Right forelimb (tissue), 1 donor: ENCODE results near the gene TBX1.

Experiments
- DNase-seq: peaks from one replicate; pipeline ENCODE4 v3.0.0-alpha.2; 2018

Gene TBX1

DNA sequence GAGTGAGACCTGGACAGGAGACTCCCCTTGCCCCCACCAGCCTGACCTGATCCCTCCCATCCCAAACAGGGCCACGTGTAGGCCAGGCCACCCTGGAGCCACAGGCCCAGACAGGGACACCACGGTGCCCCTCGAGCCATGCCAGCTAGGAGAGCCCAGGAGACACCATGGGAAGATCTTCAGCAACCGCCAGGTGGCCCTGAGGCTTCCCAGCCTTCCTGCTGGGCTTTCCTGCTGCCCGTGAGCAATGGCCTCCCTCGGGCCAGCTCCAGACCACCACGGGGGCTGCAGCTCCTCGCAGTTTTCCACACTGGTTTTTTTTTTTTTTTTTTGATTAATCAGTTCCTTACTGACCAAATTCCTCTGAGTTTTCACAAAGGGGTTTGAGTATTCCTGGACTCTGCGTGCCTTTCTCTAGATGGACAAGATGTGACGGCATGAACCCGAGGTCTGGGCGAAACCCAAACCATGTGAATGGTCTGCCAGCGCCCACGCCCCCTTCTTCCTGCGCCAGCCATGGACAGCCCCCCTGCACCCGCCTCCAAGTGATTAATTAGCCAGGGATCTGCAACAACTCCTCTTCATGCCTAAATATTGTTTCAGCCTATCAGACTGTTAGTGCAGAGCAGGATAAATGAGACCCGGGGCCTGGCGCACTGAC lies 40.9 kb downstream of the TBX1 start:
- no peak for DNase-seq

DNA sequence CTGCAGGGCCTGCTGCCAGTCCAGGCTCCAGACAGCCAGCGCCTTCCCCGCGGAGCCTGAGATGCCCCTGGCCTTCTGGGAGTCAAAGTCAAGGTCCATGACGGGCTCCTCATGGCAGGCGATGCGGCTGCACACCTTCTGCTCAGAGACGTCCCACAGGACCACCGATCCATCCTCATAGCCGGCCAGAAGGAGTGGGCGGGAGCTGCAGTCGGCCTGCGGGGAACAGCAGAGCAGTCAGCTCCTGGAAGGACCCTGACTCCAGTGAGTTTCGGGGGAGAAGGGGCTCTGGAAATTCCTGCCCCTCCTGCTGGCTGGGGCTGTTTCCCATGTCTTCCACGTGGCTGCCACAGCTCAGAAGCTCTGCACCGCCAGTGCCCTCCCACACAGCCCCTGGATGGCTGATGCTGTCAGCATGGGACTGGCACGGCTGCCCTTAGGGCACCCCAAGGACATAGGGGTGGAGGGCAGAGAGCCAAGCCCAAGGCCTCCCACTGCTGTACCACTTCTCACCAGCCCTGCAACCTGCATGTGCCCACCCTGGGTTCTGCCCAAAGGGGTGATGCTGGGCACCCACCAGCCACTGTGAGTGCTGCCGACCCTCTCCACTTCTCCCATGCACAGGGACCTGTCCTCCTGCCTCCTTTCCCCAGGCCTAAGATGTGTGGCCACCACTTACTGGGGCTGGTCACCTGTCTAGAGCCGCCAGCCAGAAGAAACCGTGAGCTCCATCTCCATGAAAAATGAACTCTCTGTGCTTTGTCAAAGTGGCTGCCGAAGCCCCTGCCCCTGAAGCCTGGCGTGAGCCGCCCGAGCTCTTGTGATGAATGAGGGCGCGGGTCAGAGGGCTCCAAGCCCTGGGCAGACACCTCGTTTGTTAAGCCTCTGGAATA lies 41.7 kb downstream of the TBX1 start:
- no peak for DNase-seq

DNA sequence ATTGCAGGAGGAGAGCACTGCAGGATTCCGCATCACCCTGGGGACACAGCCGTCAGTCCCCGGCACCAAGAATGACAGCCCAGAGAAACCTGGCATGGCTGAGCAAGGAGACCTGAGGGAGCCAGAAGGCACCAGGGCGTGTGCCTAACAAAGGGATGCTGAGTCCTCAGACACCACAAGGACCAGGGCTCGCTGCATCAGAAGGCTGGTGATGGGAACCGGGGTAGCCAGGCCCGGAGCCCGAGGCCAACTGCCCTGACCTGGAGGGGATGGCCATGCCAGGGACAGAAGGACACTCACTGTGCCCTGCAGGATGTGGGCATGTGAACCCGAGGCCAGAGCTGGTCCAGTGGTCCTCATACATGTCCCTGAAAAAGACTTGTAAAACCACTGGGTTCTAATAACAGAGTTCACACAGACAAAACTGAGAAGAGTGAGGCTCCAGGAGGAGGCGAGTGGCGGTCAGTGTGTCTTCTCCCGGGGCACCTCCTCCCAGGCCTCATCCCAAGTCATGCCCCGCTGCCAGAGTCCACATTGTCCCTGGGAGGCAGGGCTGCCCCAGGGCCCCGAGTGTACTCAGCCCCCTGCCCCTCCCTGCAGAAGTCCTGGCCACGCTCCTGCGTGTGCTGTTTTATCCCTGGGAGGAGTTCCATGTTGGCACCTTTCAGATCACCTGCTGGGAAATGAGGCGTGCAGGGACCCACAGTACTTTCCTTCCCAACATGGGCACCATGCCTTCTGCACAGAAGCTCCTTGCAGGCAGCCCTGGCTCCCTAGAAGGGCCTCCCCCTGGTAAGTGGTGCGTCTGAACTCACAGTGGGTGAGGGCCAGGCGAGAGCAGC lies 42.5 kb downstream of the TBX1 start:
- DNase-seq = no peak

DNA sequence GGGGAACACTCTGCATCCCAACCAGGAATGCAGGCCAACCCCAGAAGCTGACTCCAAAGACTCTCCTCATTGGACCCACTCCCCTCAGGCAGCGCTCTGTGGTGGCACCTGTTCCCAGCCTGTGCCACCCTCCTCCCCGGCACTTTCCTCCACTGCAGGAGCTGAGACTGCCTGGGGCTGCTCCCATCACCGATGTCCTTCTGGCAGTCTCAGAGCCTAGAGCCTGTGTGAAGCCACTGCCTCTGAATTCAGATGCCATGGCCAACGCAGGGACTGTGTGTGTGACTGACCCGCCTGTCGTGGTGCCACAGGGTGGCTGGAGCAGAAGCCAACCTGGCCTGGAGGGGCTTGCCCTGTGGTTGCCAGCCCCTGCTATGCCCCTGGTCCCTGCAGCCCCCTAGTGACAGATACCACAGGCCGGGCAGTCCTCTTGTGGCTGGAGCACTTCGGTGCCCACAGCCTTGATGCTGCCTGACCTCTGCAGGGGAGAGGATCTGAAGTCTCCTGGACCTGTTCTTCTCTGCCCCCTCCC lies 43.2 kb downstream of the TBX1 start:
- DNase-seq = no peak

DNA sequence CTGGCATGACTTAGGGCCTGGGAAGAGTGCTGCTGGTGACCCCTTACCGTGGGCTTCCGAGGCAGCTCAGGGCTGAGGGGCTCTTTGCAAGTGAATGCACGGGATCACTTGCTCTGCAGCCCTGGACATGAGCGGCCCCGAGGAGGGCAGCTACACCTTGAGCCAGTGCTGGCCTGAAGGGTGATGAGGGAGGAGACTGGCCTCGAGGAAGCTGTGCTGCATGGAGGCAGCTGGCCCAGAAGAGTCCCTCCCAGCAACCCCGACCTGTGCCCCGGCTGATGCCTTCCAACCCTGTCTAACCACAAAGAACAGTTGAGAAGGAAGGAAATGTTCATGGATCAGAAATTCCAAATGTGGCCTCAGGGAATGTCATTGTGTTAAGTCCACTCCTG lies 45.2 kb downstream of the TBX1 start:
- DNase-seq = peak; percentile 32

DNA sequence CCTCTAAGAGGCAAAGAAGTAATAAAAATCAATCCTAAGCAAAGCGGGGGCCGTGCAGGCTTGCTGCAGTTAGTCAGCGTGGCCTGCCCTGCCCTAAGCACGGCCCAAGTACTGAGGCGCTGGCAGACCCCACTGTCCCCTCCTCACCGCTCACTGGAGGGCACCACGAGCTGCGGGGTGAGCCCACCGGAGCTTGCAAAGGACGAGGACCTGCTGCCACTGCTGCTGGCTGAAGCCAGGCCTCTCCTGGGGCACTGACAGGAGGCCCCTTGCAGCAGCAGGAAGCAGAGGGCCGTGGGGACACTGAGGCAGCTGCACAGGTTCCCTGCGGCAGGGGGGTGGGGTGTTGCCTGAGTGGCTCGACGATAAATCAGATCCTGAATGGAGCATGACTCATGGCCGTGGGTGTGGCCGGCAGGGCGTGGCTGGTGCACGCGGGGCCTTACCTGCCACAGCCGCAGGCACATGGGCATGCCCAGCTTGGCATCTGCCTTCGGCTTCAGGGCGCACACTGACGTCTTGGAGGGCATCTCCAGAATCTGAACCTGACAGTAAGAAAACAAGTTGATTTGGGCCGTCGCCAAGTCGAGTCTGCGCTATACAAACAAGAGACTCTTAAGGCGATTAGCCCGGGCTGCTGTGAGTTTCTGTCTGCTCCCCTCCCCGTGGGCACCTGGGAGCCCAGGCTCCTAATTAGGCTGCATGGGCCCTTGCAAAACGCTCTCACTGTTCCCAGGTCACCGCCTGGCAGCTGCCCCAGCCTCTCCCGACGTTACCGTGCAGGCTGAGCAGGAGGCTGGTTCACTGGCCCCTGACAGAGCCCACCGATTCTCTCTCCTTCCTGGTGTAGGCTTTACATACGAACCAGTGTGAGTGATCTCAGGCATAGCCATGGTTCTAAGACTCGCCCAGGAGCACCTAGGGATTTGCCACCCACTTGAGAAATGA lies 45.9 kb downstream of the TBX1 start:
- peak; percentile 47 for DNase-seq

DNA sequence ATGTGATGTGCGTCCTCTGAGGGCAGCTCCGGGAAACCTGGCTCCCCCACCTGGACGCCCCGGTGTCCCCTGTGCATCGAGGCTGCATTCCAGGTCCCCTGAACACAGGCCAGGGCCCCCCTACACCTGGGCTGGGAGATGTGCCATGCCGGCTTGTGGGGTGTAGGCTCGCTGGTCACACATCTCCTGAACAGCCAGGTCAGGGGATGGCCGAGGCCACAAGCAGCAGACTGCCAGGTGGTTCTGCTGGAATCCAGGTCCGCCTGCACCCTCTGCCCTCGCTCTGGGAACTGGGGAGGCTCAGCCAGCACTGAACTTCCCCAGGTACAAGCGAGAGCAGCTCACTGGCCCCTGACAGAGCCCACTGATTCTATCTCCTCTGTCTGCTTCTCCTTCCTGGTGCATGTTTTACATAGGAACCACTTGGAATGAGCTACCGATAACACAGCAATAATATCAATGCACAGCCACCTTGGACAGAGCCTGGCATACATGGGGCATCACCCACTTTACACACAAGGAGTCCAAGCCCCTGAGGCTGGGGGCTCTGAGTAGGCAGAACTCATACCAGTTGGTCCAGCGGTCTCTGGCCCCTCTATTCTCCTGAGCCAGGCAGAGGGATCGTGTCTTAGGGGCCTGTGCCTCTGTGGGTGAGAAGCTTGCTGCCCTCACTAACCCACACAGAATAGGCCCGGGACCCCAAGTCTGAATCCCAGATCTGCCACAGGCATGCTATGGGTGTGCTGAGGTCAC lies 46.8 kb downstream of the TBX1 start:
- peak; percentile 41 for DNase-seq

DNA sequence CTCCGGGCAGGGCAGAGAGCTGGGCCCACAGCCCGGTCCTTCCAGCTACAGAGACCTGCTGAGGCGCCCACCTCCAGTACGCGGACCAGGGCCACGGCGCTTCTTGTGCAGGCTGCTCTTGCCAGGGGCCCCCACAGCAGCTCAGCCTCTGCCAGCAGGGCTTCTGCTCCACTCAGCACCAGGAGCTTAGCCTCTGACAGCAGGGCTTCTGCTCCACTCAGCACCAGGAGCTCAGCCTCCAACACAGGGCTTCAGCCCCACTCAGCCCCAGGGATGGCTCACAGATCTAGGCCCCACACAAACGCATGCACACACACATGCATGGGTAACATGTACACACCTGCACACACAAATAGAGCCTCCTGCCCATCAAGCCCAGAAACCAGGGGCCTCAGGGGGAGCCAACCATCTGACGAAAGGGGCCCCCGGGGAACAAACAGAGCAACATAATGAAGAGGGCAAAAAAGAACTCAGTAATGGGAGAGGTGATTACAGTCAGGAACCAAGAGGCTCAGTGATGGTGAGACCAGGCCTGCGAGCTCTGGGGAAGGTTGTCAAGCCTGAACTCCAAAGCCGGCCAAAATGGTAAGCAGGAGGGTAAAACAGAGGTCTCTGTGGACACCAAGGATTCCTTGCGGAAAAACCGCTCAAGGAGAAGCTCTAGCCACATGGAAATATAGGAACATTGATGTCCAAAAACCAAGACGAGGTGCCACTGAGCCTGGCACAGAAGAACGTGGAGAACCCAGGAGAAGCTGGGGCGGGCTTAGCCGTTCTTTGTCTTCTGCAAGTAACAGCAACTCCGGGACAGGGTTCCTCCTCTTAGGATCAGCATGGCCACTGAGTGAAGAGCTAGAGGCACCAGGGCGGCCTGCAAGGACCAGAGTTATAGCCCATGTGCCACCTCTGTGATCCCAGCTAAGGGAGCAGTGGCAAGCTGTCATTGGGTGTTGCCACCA lies 47.6 kb downstream of the TBX1 start:
- peak; percentile 42 for DNase-seq

DNA sequence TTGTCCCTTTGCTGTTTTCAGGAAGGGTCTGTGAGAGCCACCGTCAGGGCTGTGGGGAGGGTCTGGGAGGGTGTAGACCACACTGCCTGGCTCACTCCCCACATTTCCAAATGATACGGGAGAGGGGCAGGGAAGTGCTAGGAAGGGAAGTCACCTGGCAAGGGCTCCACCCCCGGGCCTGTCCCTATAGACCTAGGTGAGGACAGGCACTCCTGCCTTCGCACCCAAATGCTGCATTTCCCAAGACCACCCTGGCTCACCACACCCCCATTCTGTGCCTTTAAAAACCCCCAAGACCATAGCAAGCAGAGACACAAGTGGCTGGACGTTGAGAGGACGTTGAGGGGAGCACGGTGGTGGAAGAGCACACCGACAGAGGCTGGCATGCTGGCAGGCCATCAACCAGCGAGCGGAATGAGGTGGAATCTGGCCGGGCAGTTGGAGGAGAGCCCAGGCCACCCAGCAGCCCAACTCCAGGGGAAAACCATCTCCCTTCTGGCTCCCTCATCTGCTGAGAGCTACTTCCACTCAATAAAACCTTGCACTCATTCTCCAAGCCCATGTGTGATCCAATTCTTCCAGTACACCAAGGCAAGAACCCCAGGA lies 48.4 kb downstream of the TBX1 start:
- peak; percentile 23 for DNase-seq

DNA sequence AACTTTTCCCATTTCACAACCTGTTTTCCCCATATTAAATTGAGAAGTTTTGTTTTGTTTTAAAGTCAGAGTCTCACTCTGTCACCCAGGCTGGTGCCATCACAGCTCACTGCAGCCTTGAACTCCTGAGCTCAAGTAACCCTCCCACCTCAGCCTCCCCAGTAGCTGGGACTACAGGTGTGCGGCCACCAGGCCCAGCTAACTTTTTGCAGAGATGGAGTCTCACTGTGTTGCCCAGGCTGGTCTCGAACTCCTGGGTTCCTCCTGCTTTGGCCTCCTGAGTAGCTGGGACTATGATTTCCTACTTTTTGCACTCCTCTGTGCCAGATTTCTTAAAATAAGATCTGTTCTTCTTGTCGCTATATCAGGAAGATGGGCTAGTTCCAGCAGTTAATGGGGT lies 49.2 kb downstream of the TBX1 start:
- peak; percentile 18 for DNase-seq

DNA sequence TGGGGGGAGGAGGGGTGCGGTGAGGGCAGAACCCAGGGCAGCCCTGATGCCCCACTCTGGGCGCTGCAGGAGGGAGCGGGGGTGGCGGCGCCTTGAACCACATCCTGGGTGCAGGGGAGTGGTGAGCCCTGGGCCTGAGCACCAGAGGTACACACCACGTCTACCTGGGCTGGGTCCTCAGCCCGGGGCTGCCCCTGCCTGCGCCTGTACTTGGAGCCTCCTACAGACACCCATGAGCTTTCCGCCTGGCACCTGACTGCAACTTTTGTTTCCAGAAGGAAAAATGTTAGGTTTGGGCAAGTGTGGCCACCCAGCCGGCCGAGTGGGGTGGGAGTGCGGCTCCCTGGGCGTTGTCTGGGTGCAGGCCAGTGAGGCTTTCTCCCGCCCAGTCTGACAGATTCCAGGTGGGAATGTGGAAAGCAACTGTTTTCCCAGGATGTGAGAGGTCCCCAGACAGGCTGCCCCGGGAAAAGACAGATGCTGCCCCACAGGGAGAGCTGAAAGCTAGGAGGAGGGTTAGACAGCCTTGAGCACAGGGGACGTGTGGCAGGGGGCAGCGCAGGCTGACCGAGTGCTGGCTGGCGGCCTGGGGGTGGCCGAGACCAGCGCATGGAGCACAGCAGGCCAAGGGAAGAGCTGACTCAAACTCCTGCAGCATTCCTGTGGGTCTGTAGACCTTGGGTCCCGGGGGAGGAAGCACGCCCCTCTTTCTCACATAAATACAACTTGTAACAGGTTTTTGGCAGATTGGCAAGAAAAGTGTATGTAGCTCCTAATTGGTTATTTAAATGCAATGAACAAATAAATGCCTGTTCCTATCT lies 50.0 kb downstream of the TBX1 start:
- DNase-seq = peak; percentile 43

DNA sequence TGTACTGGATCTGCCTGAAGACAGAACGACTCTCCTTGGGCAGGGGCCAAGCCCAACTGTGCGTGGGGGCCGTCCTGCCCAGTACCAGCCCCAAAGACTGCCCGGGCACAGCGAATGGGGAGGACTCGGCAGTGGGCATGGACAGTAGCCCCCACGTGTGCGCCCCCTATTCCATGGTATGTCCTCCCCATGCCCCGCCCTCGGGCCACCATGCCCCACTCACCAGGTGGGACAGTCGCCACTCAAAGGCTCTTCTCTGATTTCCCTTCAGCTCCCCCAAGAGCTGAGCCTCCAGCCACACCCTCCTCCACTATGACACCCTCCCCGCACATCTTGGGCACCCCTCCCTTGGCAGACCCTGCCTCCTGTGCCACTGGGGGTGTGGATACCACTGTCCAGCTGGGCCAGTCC lies 50.6 kb downstream of the TBX1 start:
- DNase-seq = peak; percentile 32

DNA sequence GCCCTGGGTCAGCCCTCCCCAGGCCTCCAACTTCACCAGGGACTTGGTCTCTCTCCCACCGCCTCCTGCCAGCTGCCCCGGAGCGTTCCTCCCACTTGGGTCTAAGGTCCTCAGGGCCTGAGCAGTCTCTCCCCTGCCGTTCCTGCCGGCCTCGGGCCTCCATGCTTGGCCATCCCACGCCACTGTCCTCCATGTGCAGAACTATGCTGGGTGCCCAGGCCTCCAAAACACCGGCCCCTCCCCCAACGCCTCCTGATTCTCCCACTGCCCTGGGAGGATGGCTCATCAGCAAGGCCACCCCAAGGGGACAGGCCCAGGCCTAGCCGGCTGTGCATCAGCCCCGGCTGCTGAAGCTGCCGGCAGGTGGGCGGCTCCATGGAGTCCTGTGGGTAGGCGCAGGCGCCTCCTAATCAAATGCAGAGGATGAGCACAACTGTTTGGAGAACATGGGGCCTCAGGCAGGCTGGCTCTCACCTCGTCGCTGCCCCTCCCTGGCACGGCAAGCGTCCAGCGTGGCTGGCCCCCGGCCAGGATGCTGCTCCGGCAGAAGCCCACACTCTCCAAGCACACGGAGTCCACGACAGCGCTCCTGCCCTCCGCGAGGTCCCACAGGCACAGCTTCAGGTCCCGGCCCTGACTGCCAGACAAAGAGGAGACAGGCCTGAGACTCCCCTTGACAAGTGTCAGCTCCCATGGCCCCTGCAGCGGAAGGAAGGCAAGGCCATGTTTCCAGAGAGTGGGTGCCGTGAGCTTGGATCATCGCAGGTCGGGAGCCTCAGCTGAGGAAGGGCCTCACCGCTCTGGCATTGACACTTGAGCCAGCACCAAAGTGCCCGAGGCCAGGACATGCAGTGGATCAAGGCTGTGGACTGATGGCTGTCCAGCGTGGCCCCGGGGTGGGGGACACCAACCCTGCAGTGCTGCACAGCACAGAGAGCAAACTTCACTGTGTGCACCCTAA lies 51.5 kb downstream of the TBX1 start:
- DNase-seq = peak; percentile 41

DNA sequence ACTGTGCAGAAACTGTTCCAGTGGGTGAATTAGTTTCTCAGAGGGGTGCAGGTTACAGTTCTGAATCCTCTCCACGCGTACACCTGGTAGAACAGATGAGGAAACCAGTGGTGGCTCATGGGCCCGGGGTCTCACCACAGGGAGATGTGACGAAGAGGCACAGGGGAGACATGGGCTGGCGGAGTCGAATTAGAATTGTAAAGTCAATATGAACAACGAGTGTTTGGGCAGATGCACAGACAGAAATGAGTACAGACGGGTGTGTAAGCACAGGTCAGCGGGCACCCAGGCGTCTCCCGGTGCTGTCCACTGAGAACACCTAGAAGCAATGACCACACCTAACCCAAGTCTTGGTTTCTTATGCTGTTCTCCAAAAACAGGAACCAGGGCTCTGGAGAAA lies 52.3 kb downstream of the TBX1 start:
- no peak for DNase-seq

DNA sequence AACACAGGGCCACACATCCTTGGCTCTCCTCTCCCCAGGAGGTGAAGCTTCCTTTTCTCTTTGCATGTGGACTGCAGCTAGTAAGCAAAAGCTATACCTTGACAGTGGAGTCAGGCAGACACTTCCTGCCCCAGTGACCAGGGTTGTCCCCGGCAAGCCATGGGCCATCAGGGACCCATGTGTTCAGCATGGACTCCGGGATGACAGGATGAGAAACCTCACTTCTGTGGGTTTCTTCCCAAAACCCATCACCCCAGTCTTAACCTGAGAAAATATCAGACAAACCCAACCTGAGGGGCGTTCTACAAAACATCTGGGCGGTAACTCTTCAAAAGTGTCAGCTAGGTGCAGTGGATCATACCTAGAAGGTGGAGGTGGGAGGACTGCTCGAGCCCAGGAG lies 53.9 kb downstream of the TBX1 start:
- DNase-seq = no peak

DNA sequence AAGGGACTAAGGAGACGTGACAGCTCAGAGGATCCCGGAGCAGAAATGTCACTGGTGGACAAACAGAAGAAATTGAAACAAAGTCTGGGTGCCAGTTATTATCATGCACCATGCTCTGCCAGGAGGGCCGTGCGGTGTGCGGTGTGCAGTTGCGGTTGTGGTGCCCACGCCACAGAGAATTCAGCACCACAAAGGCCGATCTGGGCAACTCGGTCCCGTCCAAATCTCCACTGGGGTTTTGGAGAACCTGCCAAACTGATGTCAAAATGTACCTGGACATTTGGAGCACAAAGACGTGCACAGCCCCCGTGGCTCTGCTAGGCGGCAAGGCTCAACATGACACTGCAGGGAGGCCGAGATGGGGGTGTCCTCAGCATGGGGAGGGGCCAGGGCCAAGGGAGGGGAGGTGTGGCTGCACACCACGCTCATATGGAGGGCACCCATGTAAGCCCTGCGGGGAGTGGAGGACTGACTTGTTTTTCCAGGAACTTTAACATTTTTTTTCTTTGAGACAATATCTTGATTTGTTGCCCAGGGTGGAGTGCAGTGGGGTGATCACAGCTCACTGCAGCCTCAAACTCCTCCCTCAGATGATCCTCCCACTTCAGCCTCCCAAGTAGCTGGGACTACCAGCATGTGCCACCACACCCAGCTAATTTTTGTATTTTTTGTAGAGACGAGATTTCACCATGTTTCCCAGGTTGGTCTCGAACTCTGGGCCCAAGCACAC lies 54.7 kb downstream of the TBX1 start:
- no peak for DNase-seq

DNA sequence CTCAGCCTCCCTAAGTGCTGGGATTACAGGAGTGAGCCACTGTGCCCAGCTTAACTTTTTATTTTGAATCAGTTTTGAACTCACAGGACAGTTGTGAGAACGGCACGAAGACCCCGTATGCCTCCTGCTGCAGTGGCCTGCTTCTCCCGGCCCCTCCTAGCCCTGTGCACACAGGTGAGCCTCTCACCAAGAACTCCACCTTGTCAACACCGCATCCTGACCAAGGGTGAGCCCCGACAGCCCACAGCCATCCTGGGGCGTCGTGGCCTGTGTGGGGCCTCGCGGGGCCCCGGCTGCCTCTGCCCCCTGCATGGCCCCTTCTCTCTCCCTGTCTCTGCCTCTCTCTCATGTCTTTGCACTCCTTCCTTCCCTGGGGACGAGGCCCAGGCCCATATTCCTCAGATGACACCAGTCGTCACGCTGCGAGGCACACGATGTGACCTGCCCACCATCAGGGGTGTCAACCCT lies 55.3 kb downstream of the TBX1 start:
- no peak for DNase-seq
